ENCODE measurements around the gene CLCN1.
A peak's percentile ranks its signal among the peaks of the same experiment; 100 is the strongest.

The CLCN1 gene

GRCh38 chr7:143305423-143306070 lies 10.4 kb upstream of the CLCN1 start:
- no peak for TF ChIP-seq ZFX (IDR thresholded peaks at IDR 0.05; ENCODE audit: borderline replicate concordance)
- TF ChIP-seq, protein P1, sequence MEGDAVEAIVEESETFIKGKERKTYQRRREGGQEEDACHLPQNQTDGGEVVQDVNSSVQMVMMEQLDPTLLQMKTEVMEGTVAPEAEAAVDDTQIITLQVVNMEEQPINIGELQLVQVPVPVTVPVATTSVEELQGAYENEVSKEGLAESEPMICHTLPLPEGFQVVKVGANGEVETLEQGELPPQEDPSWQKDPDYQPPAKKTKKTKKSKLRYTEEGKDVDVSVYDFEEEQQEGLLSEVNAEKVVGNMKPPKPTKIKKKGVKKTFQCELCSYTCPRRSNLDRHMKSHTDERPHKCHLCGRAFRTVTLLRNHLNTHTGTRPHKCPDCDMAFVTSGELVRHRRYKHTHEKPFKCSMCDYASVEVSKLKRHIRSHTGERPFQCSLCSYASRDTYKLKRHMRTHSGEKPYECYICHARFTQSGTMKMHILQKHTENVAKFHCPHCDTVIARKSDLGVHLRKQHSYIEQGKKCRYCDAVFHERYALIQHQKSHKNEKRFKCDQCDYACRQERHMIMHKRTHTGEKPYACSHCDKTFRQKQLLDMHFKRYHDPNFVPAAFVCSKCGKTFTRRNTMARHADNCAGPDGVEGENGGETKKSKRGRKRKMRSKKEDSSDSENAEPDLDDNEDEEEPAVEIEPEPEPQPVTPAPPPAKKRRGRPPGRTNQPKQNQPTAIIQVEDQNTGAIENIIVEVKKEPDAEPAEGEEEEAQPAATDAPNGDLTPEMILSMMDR (IDR thresholded peaks at IDR 0.05): peak; percentile 99
- H3K27ac ChIP-seq: no peak overlapping the region

GRCh38 chr7:143308632-143309031 lies 7.3 kb upstream of the CLCN1 start:
- H3K27ac ChIP-seq: no peak overlapping the region
- no peak for TF ChIP-seq ZFX (IDR thresholded peaks at IDR 0.05; ENCODE audit: borderline replicate concordance)
- TF ChIP-seq, protein P1 (IDR thresholded peaks at IDR 0.05): no peak

DNA sequence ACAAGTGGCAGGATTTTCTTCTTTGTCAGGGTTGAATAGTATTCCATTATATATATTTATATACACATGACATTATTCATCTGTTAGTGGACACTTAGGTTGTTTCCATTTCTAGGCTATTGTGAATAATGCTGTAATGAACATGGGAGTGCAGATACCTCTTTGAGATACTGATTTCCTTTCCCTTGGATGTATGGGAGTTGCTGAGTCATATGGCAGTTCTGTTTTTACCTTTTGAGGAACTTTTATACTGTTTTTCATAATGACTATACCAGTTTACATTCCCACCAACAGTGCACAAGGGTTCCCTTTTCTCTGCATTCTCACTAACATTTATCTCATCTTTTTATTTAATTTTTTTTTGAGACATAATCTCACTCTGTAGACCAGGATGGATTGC lies 1.8 kb upstream of the CLCN1 start:
- H3K27ac ChIP-seq: no peak overlapping the region
- TF ChIP-seq, protein P1 (IDR thresholded peaks at IDR 0.05): no peak
- no peak for TF ChIP-seq ZFX (IDR thresholded peaks at IDR 0.05; ENCODE audit: borderline replicate concordance)

GRCh38 chr7:143316492-143316891 lies 581 bp downstream of the CLCN1 start:
- H3K27ac ChIP-seq: no peak overlapping the region
- TF ChIP-seq ZFX (IDR thresholded peaks at IDR 0.05; ENCODE audit: borderline replicate concordance): no peak
- TF ChIP-seq, protein P1 (IDR thresholded peaks at IDR 0.05): no peak

GRCh38 chr7:143318661-143319060 lies 2.8 kb downstream of the CLCN1 start:
- H3K27ac ChIP-seq: no peak overlapping the region

DNA sequence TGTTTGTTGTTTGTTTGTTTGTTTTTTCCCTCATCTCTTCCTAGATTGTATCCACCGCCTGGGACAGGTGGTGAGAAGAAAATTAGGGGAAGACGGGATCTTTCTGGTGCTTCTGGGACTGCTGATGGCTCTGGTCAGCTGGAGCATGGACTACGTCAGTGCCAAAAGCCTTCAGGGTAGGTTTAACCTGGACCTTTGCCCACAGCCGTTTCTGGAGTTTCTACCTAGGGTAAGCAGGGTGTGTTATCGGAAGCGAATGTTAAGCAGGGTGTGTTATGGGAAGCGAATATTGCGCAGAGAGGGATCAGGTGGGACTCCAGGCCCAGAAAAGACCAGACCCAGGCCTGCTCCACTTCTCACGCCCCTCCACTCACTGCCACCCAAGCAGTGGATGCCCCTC lies 4.7 kb downstream of the CLCN1 start:
- H3K27ac ChIP-seq: no peak overlapping the region
- TF ChIP-seq, protein P1 (IDR thresholded peaks at IDR 0.05): no peak
- no peak for TF ChIP-seq ZFX (IDR thresholded peaks at IDR 0.05; ENCODE audit: borderline replicate concordance)

More at GRCh38 chr7:143318661-143319060, 2.8 kb downstream of the CLCN1 start:
- TF ChIP-seq ZFX (IDR thresholded peaks at IDR 0.05; ENCODE audit: borderline replicate concordance): no peak

DNA sequence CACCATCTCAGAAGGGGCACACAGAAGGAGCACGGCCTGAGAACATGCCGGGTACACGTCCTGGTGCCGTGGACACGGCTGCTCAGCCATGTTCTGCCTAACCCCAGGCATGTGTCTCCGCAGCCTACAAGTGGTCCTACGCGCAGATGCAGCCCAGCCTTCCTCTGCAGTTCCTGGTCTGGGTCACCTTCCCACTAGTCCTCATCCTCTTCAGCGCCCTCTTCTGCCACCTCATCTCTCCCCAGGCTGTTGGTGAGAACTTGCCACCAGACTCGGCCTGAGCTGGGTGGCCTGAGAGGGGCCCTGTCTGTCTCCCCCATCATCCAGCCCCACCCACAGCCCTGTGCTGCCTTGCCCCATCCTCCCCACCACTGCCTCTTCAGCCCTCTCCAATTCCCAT lies 5.3 kb downstream of the CLCN1 start:
- TF ChIP-seq ZFX (IDR thresholded peaks at IDR 0.05; ENCODE audit: borderline replicate concordance): no peak
- TF ChIP-seq, protein P1 (IDR thresholded peaks at IDR 0.05): no peak

GRCh38 chr7:143321734-143322133 lies 5.8 kb downstream of the CLCN1 start:
- TF ChIP-seq ZFX (IDR thresholded peaks at IDR 0.05; ENCODE audit: borderline replicate concordance): no peak
- TF ChIP-seq, protein P1 (IDR thresholded peaks at IDR 0.05): peak; percentile 54
- H3K27ac ChIP-seq: no peak overlapping the region

More for the DNA sequence above, 5.3 kb downstream of the CLCN1 start:
- no peak overlapping the region for H3K27ac ChIP-seq

All from 22Rv1 (cell line).